Stomach smooth muscle (tissue), 2 donors: Measurements from ENCODE around the gene MAGEE2.
"Not testable (repeated sequence)": the region's sequence is repeated elsewhere in the genome, so short reads cannot be mapped to it uniquely, and the experiment has no call there.

Experiments used
- H3K27ac ChIP-seq: one replicate; pipeline ENCODE4 v1.7.0; 2013; ENCODE audit warnings: mild to moderate bottlenecking, low read length, inconsistent platforms
- H3K27me3 ChIP-seq, 2 donors: one replicate each; pipeline ENCODE4 v1.7.0; 2013; ENCODE audit warnings: low read length in 2 of 2; ENCODE audit not compliant: insufficient read depth in 2 of 2, control insufficient read depth in 1 of 2
- H3K36me3 ChIP-seq, 2 donors: one replicate each; pipeline ENCODE4 v1.7.0; 2013; ENCODE audit warnings: low read length in 2 of 2; ENCODE audit not compliant: control insufficient read depth in 2 of 2, insufficient read depth in 2 of 2
- H3K4me1 ChIP-seq: one replicate; pipeline ENCODE4 v1.7.0; 2013; ENCODE audit warnings: low read length; ENCODE audit not compliant: control insufficient read depth, insufficient read depth
- H3K4me3 ChIP-seq, 2 donors: one replicate each; pipeline ENCODE4 v1.7.0; 2013; ENCODE audit warnings: low read length in 2 of 2
- H3K9ac ChIP-seq, 2 donors: one replicate each; pipeline ENCODE4 v1.7.0; 2013; ENCODE audit warnings: low read length in 2 of 2, mild to moderate bottlenecking in 1 of 2
- H3K9me3 ChIP-seq, 2 donors: one replicate each; pipeline ENCODE4 v1.7.0; 2013; ENCODE audit warnings: low read length in 2 of 2; ENCODE audit not compliant: control insufficient read depth in 2 of 2
- donor health status: healthy.
- donor health status: Pancreatic carcinoma.

The MAGEE2 gene, protein sequence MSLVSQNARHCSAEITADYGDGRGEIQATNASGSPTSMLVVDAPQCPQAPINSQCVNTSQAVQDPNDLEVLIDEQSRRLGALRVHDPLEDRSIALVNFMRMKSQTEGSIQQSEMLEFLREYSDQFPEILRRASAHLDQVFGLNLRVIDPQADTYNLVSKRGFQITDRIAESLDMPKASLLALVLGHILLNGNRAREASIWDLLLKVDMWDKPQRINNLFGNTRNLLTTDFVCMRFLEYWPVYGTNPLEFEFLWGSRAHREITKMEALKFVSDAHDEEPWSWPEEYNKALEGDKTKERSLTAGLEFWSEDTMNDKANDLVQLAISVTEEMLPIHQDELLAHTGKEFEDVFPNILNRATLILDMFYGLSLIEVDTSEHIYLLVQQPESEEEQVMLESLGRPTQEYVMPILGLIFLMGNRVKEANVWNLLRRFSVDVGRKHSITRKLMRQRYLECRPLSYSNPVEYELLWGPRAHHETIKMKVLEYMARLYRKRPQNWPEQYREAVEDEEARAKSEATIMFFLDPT

DNA sequence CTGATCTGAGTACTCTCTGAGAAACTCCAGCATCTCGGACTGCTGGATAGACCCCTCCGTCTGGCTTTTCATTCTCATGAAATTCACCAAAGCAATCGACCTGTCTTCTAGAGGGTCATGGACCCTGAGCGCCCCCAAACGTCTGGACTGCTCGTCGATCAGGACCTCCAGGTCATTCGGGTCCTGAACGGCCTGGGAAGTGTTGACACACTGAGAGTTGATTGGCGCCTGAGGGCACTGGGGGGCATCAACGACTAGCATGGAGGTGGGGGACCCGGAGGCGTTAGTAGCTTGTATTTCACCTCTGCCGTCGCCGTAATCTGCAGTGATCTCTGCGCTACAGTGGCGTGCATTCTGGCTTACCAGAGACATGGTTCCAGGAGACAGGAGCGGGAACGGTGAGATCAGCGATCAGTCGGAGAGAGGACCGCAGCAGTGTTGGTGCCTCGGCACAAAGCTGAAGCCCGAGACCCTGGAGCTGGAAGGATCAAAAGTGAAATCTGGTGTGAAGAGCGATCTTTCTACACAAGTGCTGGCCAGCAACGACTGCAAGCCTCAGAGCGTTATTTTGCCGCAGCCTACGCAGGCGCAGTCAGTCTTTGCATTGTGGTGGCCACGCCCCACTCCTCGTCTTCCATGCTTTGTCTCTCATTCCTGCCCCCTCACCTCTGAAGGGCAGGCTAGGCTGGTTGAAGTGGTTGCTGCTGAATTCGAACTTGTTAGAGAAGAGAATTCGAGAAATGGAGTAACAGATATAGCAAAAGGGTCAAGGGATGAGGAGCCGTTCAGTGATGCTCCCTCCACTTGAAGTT lies at the start of gene MAGEE2:
TSS of gene MAGEE2 (minus strand) at position 575 of the 812 bp plus-strand sequence. CDS start at position 372, 203 bp downstream.
- Histone ChIP-seq H3K36me3 (no peaks in the 10 kb centered on the region), H3K27ac (no peak within 1 kb of the TSS), H3K27me3 (peaks cover 0 to 11% of the 10 kb centered on the region in 2 donors), H3K9me3 (peaks cover 0 to 4% of the 10 kb centered on the region in 2 donors), H3K9ac (peak within 1 kb of the TSS in 1 of 2 donors; percentile 36), H3K4me3 (peak within 1 kb of the TSS; percentile 44 to 74), H3K4me1 (peaks cover 2% of the 10 kb centered on the region)

- no peak overlapping the region for H3K27ac ChIP-seq
- no peak overlapping the region for H3K4me3 ChIP-seq
- H3K9me3 ChIP-seq = peaks cover 0 to 7% of the 10 kb centered on the region in 2 donors
- no peak overlapping the region for H3K9ac ChIP-seq
- H3K27me3 ChIP-seq = peaks cover 0 to 9% of the 10 kb centered on the region in 2 donors
- no peaks in the 10 kb centered on the region for H3K36me3 ChIP-seq
- peaks cover 2% of the 10 kb centered on the region for H3K4me1 ChIP-seq
These were observed 1.2 kb upstream of the MAGEE2 start for GRCh38 chrX:75786290-75786689.

GRCh38 chrX:75781611-75782010 lies 3.4 kb downstream of the MAGEE2 start:
- H3K27me3 ChIP-seq = peaks cover 0 to 17% of the 10 kb centered on the region in 2 donors
- peaks cover 2% of the 10 kb centered on the region for H3K4me1 ChIP-seq
- H3K9ac ChIP-seq = no peak overlapping the region
- no peak overlapping the region for H3K27ac ChIP-seq
- H3K9me3 ChIP-seq = no peaks in the 10 kb centered on the region
- no peaks in the 10 kb centered on the region for H3K36me3 ChIP-seq
- no peak overlapping the region for H3K4me3 ChIP-seq

DNA sequence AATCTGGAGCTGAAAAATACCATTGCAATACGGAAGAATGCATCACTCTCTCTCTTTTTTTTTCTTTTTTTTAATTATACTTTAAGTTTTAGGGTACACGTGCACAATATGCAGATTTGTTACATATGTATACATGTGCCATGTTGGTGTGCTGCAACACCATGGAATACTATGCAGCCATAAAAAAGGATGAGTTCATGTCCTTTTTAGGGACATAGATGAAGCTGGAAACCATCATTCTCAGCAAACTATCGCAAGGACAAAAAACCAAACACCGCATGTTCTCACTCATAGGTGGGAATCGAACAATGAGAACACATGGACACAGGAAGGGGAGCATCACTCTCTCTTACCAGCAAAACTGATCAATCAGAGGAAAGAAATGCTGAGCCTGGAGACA lies 17.0 kb downstream of the MAGEE2 start:
- H3K4me3 ChIP-seq, H3K4me1 ChIP-seq, H3K36me3 ChIP-seq, H3K9ac ChIP-seq, H3K27ac ChIP-seq, H3K27me3 ChIP-seq, H3K9me3 ChIP-seq: not testable (repeated sequence)

DNA sequence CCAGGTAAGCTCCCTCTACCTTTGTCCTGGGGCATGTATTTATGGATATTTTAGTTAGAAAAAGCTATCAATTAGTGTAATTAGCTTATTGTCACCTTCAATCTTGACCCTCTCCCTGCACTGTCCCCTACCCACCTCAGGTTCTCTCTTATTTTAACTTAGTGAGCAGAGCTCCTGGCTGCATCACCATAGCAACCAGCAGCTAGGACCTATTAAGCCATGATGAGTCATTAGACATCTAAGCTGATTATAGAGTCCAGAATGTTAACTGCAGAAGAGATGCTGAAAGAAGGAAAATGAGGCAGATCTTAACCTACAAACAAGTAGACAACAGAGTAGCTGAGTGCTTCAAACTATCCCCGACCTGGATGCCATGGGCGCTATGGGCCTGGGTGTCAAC lies 36.6 kb downstream of the MAGEE2 start:
- H3K9ac ChIP-seq = no peak overlapping the region
- no peaks in the 10 kb centered on the region for H3K4me1 ChIP-seq
- H3K27ac ChIP-seq = no peak overlapping the region
- peaks cover 3 to 7% of the 10 kb centered on the region in 2 donors for H3K9me3 ChIP-seq
- H3K4me3 ChIP-seq = no peak overlapping the region
- H3K27me3 ChIP-seq = peaks cover 0 to 6% of the 10 kb centered on the region in 2 donors
- H3K36me3 ChIP-seq = no peaks in the 10 kb centered on the region

DNA sequence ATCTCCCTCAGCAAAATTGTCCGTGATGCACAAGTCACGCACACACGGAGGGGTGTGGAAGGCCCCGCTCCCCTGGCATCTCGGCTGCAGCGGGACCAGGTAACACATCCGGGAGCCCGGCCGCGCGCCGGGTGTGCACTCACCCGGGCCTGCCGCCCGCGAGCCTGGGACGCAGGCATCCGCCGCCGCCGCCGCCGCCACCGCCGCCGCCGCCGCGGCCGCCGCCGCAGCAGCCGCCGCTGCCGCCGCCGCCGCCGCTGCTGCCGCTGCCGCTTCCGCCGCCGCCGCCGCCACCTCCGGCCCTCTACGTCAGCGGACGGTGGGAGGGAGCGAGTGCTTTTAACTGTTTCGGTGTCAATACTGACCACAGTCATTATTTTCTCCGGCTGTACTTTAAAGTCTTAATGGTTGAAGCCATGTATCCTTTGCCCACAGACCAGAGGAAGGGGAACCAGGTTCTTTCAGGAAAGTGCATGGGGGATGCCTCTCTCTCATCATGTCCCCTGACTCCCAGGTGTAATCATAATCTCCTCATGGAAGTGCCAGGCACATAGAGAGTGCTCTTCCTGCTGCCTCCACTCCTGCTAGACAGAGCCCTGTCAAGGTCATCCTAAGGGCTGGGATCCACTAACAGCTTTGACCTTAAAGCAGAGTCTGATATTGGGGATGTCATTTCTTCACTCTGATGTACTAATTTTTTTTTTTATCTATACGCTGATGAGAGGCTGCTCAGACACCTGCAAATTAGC lies 38.0 kb downstream of the MAGEE2 start:
- peaks cover 0 to 6% of the 10 kb centered on the region in 2 donors for H3K27me3 ChIP-seq
- no peaks in the 10 kb centered on the region for H3K36me3 ChIP-seq
- H3K4me3 ChIP-seq = peak overlapping the region; percentile 70 to 78
- H3K27ac ChIP-seq = peak overlapping the region; percentile 46
- H3K9ac ChIP-seq = peak overlapping the region; percentile 41 to 80
- peaks cover 6 to 13% of the 10 kb centered on the region in 2 donors for H3K9me3 ChIP-seq
- no peaks in the 10 kb centered on the region for H3K4me1 ChIP-seq
